AML-193 (cell line): ENCODE results near the gene MAP4.
"Not testable (repeated sequence)": the region's sequence is repeated elsewhere in the genome, so short reads cannot be mapped to it uniquely, and the experiment has no call there.

Experiments
- DNase-seq, 2 experiments: peaks; one replicate each; lab custom pipeline; 2025; lab: John Stamatoyannopoulos, UW

Gene MAP4

DNA sequence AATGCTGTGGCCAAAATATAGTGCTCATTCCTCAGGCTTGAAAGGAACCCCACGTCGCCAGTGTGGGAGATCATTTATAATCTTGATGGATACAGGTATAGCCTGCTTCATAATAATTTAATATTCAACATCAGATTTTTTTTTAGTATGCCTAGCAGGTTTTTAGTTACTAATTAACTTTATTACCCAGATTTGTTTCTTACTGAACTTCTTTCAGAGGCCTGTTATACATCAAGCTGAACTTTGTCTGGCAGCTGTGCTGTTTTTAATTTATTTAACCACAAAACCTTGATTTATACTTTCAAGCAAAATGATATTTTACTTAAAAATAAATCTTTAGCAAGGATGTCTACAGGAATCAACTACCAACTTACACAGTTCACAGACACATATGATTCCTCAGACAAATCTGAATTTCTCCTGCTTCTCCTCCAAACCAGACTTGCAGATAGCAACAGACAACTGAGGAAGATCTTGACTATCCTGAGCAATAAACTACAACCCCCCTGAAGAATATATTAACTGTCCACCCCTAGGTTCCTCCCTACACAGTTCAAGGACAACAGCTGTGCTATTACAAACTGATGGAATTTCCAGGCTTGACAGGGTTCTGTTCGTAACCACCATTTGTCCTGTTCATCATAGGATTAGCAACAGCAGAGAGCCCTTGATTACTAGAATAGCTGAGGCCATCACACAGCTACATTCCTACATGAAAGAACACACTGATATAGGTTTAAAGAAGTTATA lies 610 bp downstream of the MAP4 start:
- DNase-seq = no peak

DNA sequence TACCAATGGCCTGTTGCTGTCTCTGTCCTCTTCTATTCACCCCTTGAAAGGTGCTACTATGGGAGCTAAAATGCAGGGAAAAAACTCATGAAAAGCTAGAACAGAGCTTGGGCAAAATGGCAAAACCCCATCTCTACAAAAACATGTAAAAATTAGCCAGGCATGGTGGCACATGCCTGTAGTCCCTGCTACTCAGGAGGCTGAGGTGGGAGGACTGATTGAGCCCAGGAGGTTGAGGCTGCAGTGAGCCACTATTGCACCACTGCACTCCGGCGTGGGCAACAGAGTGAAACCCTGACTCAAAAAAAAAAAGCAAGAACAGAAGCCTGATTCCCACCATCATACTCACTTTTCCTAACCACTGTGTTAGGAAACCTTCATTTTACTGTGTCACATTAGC lies 1.9 kb downstream of the MAP4 start:
- DNase-seq = no peak

DNA sequence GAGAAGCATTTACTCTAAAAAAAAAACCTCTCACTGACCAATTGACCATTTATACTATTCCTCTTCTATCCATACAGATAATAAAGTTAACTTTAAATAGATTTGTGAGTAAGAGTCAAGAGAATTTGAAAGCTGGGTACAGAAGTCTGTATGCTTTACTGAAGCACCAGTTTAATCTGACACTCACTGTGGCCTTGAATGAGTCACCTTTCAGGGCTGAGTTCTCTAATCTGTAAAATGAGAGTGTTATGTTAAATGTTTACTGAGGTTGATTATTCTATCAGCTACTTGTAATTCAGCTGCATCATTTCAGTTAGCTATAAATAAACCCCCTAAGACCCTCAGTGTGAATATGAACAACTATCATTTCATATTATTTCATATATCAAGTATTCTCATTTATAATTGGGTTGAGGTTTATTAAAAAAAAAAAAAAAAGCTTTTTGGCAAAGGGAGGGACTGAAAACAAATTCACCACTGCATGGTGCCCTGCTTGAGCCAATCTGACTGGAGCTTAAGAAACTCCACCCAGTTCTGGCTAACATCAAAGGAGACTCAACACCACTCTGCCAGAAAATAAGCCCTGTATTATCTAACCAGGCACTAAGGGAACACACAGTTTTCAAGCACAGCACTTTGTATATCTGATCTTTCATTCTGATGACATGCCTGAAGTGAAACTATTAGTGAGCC lies 2.8 kb downstream of the MAP4 start:
- DNase-seq = no peak

DNA sequence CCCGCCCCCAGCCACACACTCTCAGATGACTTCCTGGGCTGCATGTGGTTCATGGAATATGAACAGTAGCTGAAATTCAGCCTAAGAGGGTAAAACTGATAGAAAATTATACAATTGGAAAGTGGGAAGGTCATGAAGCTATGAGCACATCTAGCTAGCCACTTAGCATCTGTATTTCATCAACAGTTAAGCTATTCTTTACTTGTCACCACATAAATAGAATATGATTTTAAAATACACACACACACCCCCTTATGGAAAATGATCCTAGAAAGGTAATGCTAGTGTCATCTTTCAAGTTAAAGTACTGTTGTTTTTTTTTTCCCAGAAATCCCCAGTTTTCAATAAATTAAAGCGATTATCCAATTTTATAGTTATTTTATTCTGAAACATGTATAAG lies 3.6 kb downstream of the MAP4 start:
- DNase-seq = no peak

DNA sequence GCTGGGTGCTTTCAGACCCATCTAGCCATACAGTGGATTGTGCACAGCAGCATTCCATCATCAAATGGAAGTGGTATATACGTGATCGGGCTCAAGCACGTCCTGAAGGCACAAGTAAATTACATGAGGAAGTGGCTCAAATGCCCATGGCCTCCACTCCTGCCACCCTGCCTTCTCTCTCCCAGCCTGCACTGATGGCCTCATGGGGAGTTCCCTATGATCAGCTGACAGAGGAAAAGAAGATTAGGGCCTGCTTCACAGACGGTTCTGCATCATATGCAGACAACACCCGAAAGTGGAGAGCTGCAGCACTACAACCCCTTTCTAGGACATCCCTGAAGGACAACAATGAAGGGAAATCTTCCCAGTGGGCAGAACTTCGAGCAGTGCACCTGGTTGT lies 8.2 kb downstream of the MAP4 start:
- not testable (repeated sequence) for DNase-seq

DNA sequence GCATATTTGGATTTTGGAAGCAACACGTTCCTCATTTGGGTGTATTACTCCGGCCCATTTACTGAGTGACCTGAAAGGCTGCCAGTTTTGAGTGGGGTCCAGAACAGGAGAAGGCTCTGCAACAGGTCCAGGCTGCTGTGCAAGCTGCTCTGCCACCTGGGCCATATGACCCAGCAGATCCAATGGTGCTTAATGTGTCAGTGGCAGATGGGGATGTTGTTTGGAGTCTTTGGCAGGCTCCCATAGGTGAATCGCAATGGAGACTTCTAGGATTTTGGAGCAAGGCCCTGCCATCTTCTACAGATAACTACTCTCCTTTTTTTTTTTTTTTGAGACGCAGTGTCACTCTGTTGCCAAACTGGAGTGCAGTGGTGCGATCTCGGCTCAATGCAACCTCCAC lies 8.9 kb downstream of the MAP4 start:
- not testable (repeated sequence) for DNase-seq

DNA sequence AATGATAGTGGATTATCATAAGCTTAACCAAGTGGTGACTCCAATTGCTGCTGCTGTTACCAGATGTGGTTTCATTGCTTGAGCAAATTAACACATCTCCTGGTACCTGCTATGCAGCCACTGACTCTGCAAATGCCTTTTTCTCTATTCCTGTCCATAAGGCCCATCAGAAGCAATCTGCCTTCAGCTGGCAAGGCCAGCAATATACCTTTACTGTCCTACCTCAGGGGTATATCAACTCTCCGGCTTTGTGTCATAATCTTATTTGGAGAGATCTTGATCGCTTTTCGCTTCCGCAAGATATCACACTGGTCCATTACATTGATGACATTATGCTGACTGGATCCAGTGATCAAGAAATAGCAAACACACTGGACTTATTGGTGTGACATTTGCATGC lies 9.4 kb downstream of the MAP4 start:
- not testable (repeated sequence) for DNase-seq

DNA sequence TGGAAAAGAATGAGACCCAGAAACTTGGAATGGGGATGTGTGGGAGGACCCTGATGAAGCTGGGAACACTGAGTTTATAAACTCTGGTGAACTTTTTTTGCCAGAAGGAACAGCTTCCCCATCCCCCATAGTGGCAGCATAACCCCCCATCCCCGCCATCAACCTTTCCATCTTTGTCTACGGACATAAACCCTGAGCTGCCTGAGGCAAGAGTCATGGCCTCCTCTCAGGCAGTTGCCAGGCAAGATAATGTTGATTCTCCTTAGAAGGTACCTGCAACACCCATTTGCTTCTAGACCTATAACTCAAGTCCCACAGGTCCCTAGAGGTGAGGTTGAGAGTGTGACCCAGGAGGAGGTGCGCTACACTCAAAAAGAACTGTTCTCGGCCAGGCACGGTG lies 11.5 kb downstream of the MAP4 start:
- no peak for DNase-seq

DNA sequence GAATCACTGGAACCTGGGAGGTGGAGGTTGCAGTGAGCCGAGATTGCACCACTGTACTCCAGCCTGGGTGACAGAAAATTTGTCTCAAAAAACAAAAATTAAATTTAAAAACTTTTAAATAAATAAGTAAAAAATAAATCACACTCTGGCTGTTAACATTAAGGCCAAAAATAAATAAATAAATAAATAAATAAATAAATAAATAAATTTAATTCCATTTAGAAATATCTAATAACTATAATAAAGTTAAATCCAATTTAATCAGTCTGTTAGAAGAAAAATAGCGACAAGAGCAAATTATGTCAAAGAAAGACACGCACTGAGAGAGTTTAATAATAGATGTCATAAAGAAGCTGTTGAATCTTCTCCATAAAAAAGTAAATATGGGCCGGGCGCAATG lies 13.4 kb downstream of the MAP4 start:
- no peak for DNase-seq

DNA sequence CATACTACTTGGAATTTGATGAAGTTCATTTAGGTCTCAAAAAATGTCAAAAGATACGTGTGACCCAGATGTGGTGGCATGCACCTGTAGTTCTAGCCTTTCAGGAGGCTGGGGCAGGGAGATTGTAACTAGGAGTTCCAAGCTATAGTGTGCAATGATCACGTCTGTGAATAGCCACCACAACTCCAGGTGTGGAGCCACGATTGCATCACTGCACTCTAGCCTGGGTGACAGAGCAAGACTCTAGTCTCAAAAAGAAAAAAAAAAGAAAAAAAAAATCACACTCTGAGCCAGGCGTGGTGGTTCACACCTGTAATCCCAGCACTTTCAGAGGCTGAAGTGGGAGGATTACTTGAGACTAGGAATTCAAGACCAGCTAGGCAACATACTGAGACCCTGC lies 14.2 kb downstream of the MAP4 start:
- DNase-seq = no peak

DNA sequence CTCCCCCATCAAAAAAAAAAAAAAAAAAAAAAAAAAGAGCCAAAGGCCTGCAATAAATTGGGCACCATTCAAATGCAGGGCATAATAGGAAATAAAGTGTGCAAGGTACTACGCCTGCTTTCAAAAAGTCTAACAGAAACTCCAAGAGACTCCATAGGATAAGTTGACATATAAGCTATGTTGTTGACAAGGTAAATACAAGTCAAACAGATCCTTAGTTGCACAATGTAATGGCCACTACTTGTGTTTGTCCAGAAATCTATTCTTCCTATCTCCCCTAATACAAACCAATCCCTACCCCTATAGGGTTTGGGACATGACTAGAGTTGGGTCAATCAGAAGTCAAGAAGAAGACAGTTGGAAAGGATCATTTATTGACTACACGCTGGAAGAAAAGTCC lies 16.0 kb downstream of the MAP4 start:
- no peak for DNase-seq

DNA sequence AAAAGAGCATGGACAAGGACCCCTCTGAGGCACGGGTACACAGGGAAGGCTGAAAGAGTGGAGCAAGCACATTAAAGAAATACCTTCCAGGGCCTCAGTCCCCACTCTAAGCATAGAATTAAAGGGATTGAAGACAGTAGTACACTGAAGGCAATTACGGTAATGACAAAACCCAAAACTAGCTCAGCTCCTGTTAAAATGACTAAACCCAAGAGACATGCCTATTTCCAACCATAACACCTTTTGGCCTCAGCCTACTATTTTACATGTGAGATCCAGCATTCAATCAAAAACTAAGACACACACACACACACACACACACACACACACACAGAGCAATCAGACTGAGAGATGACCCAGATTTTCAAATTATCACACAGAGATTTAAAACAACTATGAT lies 19.8 kb downstream of the MAP4 start:
- no peak for DNase-seq

DNA sequence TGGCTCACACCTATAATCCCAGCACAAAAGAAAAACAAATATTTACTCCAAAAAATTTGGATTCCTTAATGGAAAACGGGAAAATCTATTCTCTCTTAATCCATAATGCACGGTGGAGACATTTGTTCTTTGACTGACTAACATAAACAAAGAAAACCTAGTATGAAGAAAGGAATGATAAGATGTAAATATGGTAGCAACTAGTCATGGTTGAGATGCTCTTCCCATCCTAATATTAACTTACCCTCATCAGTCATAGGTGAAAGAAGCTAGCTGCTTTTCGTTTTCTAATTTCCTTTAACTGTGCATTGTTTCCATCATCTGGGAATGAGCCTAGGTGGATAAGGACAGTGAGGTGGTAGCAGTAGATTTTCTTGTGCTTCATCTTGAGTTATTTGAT lies 22.0 kb downstream of the MAP4 start:
- DNase-seq = no peak

DNA sequence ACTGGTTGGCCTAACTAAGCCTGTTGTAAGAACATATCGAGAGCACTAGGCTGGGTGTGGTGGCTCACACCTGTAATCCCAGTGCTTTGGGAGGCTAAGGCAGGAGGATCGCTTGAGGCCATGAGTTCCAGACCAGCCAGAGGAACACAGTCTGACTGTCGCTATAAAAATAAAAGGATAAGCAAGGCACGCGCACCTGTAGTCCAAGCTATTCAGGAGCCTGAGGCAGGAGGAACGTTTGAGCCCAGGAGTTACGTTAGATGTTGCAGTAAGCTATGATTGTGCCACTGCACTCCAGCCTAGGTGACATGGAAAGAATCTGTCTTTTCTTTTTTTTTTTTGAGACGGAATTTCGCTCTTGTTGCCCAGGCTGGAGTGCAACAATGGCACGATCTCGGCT lies 24.9 kb downstream of the MAP4 start:
- no peak for DNase-seq

DNA sequence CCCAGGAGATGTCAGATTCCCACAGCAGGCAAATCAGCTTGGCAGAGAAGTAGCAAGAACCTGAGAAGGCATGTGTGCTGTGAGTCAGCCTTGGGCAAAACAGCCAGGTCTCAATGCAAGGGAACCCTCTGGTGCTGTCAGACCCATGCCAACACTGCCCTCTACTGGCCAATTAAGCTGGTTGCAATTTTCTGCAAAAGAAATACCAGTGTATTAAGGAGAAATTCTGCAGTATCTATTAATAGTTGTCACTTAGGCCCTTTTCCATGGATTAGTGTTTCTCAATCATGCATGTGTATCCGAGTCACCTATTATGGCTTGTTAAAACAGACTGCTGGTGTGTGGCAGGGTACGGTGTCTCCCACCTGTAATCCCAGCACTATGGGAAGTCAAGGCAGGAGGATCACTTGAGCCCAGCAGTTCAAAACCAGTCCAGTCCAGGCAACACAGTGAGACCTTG lies 26.2 kb downstream of the MAP4 start:
- peak; percentile 90 to 92 for DNase-seq

DNA sequence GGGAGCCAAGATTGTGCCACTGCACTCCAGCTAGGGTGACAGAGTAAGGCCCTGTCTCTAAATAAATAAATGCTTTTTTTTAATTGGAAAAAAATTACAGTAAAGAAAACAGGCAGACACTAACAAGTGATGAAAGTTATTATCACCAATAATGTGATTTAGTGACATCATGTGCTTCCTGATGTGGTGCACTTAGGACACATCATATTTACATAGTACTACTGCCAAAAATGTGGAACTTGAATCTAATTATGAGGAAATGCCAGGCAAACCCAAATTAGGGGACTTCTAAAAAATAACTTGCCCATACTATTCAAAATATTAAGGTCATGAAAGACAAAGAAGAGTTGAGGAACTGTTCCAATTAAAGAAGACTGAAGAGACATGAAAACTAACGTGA lies 30.8 kb downstream of the MAP4 start:
- DNase-seq = peak in 1 of 2 experiments; percentile 29

DNA sequence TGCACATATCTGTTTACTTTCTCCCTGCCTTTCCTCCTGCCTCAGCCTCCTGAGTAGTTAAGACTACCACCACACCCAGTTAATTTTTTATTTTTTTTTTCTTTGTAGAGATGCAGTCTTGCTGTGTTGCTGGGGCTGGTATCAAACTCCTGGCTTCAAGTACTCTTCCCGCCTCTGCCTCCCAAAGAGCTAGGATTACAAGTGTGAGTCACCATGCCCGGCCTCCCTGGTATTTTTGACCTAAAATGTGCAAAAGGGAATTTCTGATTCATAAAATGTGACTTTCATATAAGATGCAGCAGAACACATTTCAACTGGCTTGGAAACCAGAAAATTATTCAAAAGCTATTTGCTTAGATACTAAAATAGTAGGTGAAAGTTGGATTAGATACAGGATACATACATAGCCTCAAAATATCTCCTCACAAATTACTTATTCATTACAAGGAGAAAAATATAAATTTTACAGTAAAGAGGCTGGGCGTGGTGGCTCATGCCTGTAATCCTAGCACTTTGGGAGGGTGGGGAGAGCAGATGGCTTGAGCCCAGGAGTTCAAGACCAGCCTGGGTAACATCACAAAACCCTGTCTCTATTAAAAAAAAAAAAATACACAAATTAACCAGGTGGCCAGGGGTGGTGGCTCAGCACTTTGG lies 32.0 kb downstream of the MAP4 start:
- no peak for DNase-seq

DNA sequence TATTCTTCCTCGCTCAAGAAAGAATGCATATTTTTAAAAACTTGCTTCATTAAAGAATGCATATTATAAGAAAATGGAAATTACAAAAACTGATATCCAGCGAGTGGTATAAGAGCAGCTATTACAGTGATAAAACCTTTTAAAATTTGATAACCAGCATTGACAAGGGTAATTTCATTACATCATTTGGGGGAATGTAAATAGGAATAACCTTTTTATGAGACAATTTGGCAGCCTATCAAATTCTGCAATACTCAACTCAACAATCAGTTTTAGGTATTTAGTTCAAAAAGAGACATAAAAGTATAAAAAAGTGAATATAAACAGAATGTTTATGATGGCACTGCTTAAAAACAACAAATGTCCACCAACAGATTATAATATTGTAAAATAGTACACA lies 35.4 kb downstream of the MAP4 start:
- no peak for DNase-seq

DNA sequence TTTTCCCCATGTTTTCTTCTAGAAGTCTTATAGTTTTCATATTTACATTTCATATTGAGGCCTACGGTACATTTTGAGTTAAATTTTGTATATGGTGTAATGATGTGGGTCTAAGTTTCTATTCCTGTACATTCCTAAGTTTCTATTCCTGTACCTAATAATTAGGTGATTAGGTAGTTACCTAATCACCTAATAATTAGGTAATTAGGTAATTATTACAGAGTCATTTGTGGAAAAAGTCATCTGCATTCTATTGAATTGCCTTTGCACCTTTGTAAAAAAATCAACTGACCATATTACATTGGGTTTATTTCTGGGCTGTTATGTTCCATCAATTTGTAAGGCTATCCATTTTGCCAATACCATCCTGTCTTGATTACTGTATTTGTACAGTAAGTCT lies 37.1 kb downstream of the MAP4 start:
- no peak for DNase-seq

DNA sequence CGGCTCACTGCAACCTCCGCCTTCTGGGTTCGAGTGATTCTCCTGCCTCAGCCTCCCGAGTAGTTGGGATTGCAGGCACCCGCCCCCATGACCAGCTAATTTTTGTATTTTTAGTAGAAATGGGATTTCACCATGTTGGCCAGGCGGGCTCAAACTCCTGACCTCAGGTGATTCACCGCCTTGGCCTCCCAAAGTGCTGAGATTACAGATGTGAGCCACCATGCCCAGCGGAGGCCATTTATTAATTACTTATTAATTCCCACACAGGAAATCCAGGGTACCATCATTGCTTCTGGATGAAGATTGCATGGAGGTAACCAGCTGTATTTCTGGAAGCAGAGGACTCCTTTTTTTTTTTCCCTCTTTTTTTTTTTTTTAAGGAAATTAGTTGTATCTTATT lies 37.8 kb downstream of the MAP4 start:
- DNase-seq = no peak

DNA sequence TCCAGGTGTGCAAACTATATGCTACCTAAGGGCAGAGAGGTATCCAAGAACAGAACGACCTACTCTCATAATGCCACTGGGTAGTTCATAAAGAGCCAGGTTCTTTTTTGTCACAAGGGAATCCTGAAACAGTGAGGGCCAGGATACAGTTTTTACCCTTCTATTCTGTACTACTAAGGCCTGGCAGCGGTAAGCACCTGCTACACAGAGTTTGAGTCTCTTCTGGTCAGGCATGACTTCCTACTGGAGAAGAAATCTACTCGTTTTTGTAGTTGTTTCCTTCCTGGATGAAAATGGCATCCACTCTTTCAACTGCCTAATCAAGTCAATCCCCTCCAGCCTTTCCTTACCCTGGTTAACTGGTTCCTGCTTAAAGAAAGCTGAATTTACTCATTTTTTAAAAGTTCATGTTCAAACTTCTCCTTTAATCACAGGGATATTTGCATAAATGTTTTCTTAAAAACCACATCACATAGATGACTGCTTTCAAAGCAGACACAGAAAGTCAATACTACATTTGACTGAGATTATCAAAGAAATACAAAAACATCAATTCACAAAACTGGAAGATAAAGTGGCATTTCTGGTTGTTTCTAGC lies 40.0 kb downstream of the MAP4 start:
- no peak for DNase-seq

DNA sequence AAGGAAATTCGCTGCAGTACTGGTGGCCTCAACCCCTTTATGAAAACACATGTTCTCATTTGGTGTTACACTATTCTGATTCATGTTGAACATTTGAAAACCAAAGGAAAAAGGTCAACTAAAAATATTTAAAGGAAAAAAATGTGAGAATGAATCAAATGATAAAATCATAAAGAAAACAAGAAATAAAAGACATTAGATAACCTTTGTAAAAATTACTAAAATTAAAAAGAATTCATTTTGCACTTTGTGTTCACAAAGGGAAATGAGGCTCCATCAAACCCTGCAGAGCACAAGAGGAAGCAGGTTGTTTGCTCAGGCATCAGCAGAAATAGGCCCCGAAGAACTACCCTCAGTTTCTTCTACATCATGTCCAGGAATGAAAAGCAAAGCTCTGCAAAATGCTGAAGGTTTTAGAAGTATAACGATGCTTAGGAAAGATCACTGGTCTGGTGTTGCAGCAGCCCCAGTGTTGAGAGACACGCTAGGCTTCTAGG lies 41.2 kb downstream of the MAP4 start:
- DNase-seq = no peak

DNA sequence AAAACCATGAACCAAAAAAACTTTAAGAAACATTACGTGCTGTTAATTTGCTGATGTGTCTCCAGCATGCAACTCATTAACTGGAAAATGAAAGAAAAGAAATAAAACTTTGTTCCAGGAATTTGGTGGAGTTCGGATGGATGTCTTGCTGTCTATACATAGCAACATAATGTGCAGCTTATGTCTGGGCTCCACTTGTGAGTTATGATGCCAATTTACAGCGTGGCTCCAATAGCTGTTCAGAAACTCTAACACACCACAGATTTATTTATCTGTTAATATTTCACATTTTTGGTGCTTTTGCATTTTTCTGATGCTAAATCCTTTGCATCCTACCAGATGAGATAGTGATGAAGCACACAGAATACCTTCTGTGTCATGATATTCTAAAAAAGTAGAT lies 45.1 kb downstream of the MAP4 start:
- no peak for DNase-seq
